K562 (cell line): ENCODE data around the gene DENND1A. TPM values are rescaled to one million over a fixed set of nuclear protein-coding genes. Genes with fewer than 3 reads are reported as not detected.

ENCODE experiments used
- BHLHE40 ChIP-seq: IDR thresholded peaks from 2 replicates; pipeline ENCODE4 v1.6.1; 2011; ENCODE audit warnings: low read length, improper control_type of control experiment
- CBFA2T2 ChIP-seq: fragments of 450-650 bp; conservative IDR thresholded peaks from 2 replicates; pipeline ENCODE4 v1.6.1; 2017; ENCODE audit warnings: mild to moderate bottlenecking
- CBFA2T3 ChIP-seq: fragments of 450-650 bp; IDR thresholded peaks from 2 replicates; pipeline ENCODE4 v1.6.1; 2017
- ELF4 ChIP-seq: fragments of 450-650 bp; formaldehyde crosslinking; IDR thresholded peaks from 2 replicates; pipeline ENCODE4 v1.4.0; 2022; ENCODE audit warnings: missing genetic modification characterization
- HDAC8 ChIP-seq: fragments of 450-650 bp; IDR thresholded peaks from 2 replicates; pipeline ENCODE4 v1.6.1; 2016; ENCODE audit warnings: mild to moderate bottlenecking, missing genetic modification characterization, moderate library complexity, missing compliant biosample characterization
- HNRNPL ChIP-seq: fragments of 200-400 bp; formaldehyde crosslinking; IDR thresholded peaks from 2 replicates; pipeline ENCODE4 v1.6.1; 2017; ENCODE audit warnings: low read depth, mild to moderate bottlenecking, low read length
- NFIC ChIP-seq: fragments of 450-650 bp; IDR thresholded peaks from 2 replicates; pipeline ENCODE4 v1.6.1; 2017; ENCODE audit warnings: mild to moderate bottlenecking, inconsistent platforms
- PRDM10 ChIP-seq: fragments of 450-650 bp; IDR thresholded peaks from 2 replicates; pipeline ENCODE4 v1.6.1; 2018; ENCODE audit not compliant: partially characterized antibody
- TEAD4 ChIP-seq, 2 experiments: sonication (generic) in 1 of 2; formaldehyde crosslinking in 1 of 2; IDR thresholded peaks; 2 replicates each; pipeline versions ENCODE4 v1.6.1 to v1.8.0; 2012 to 2022; ENCODE audit warnings: borderline replicate concordance in 1 of 2, inconsistent platforms in 1 of 2, low read length in 1 of 2, mild to moderate bottlenecking in 1 of 2, missing genetic modification reagents in 1 of 2
- ZNF592 ChIP-seq: fragments of 450-650 bp; IDR thresholded peaks from 2 replicates; pipeline ENCODE4 v1.6.1; 2017; ENCODE audit warnings: antibody characterized with exemption, mild to moderate bottlenecking
- ZNF668 ChIP-seq: fragments of 250-450 bp; sonication (Bioruptor Pico); IDR thresholded peaks from 2 replicates; pipeline ENCODE4 v1.8.0; 2022; ENCODE audit warnings: mild to moderate bottlenecking, inconsistent platforms
- polyA plus RNA-seq, 8 experiments: library from polyadenylated mRNA; depleted of rRNA in 4 of 8; stranded (reverse) in 5 of 8; unstranded in 3 of 8; fragments of >200 nt; fragmentation: Nextera tagmentation in 2 of 8; fragmentation: Illumina TruSeq in 1 of 8; extraction: Ambion mirVana in 2 of 8; extraction: Trizol in 1 of 8; gene quantifications; 2 replicates each; pipeline versions ENCODE4 v1.2.1 to v1.2.3, GENCODE V29; 2011 to 2014; ENCODE audit warnings: inconsistent platforms in 1 of 8, missing spikeins in 1 of 8
- total RNA-seq, 7 experiments: library from RNA; depleted of rRNA in 6 of 7; stranded (reverse); fragments of >200 nt in 6 of 7; fragmentation: Illumina TruSeq in 2 of 7; extraction: Trizol in 2 of 7; gene quantifications; 2 replicates each; pipeline versions ENCODE4 v1.2.1 to v1.2.3, GENCODE V29; 2011 to 2021; ENCODE audit warnings: low replicate concordance in 1 of 7

The DENND1A gene
- total and polyA plus RNA-seq, 9 of the 15 experiments (the other 6 are each of a cell fraction or from before 2014, with no cell fraction given) = 7.6 to 29.5 (median 15.7) TPM

DNA sequence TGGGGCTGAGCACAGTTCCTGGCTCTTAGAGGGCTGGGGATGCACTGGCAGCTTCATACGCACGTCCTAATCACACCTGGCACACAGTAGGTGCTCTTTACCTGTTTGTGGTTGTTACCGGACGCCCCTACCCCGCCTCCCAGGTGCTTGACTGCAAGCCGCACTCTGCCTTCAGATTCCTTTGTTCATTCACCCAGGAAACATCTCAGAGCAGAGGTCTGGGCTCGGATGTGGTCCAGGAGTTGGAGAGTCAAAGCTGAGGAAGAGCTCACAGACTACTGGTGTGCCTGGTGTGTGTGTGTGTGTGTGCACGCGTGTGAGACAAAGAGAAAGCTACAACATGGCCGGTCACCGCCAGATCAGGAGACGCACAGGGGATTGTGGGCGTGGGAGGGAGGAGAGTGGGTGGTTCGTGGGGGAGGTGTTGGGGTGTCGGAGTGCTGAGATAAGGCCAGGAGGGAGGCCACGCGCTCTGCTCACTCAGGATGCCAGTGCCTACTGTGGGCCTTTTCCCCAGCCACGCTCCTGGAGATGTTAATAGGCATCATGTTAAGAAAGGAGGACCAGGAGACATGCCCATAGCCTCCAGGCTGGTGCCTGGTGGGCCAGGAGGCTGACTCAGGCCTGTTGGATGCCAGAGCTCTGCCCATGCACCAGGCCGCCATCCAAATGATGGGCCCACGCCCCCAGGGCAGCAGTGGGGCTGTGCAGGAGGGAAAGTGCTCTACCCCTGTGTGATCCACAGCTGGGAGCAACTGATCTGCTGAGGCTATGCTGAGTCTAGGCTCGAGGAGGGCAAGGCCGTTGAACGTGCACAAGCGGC lies 534.0 kb downstream of the DENND1A start (continued):
- no peak for TF ChIP-seq ZNF592
- TF ChIP-seq CBFA2T3 = peak; percentile 68
- TF ChIP-seq PRDM10 = no peak
- TF ChIP-seq ELF4 = 0 out of 2 replicates have a peak, but pooled peaks have one; percentile 56
- TF ChIP-seq NFIC = 0 out of 2 replicates have a peak, but pooled peaks have one; percentile 4
- TF ChIP-seq TEAD4 (IDR thresholded peaks at IDR 0.05; ENCODE audit: low read length) = peak; percentile 77
- TF ChIP-seq TEAD4 (CRISPR knock-in tag; IDR thresholded peaks at IDR 0.05; ENCODE audit: borderline replicate concordance) = no peak
- TF ChIP-seq HDAC8 = no peak
- TF ChIP-seq BHLHE40 = peak; percentile 21
- TF ChIP-seq CBFA2T2 = peak; percentile 29; the same call in 1 of the 2 replicates
- no peak for TF ChIP-seq HNRNPL
- no peak for TF ChIP-seq ZNF668 (CRISPR knock-in tag)
